Aorta (tissue), 5 donors: Measurements from ENCODE around the gene MFAP4. TPM values are rescaled to one million over a fixed set of nuclear protein-coding genes. Genes with fewer than 3 reads are reported as not detected.

Source experiments
- ATAC-seq: fragments of 200-7000 bp; cut with Tn5 transposase; one replicate; pipeline ENCODE4 v1.9.1; 2022; ENCODE audit warnings: moderate library complexity; ENCODE audit not compliant: low FRiP score
- DNase-seq, 2 donors: peaks; one replicate each; pipeline ENCODE4 v3.0.0-alpha.2; 2020
- H3K27ac ChIP-seq, 2 donors: one replicate each; pipeline ENCODE4 v1.5.1; 2013; ENCODE audit warnings: low read length in 2 of 2, mild to moderate bottlenecking in 2 of 2, moderate library complexity in 2 of 2, control low read depth in 1 of 2, inconsistent platforms in 1 of 2, low read depth in 1 of 2
- H3K27me3 ChIP-seq, 2 donors: one replicate each; pipeline ENCODE4 v1.6.1; 2013; ENCODE audit warnings: control low read depth in 1 of 2, low read length in 1 of 2, mild to moderate bottlenecking in 1 of 2, moderate library complexity in 1 of 2; ENCODE audit not compliant: insufficient read depth in 2 of 2, control insufficient read depth in 1 of 2
- H3K36me3 ChIP-seq, 2 donors: one replicate each; pipeline ENCODE4 v1.6.1; 2013; ENCODE audit warnings: control low read depth in 1 of 2, low read length in 1 of 2, mild to moderate bottlenecking in 1 of 2; ENCODE audit not compliant: insufficient read depth in 2 of 2, control insufficient read depth in 1 of 2
- H3K4me1 ChIP-seq, 2 donors: one replicate each; pipeline ENCODE4 v1.6.1; 2013; ENCODE audit warnings: low read length in 2 of 2, control low read depth in 1 of 2, mild to moderate bottlenecking in 1 of 2, moderate library complexity in 1 of 2; ENCODE audit not compliant: insufficient read depth in 2 of 2, control insufficient read depth in 1 of 2
- H3K4me3 ChIP-seq, 2 donors: one replicate each; pipeline ENCODE4 v1.5.1; 2013; ENCODE audit warnings: low read length in 2 of 2, control low read depth in 1 of 2, mild to moderate bottlenecking in 1 of 2
- H3K9me3 ChIP-seq: one replicate; pipeline ENCODE4 v1.6.1; 2013; ENCODE audit warnings: mild to moderate bottlenecking, low read length; ENCODE audit not compliant: control insufficient read depth
- WGBS, 2 donors: extraction: QIAGEN DNeasy Blood & Tissue Kit; methylation state at CpG; one replicate each; pipeline ENCODE4 v1.1.7; 2013; 5-methylcytosine and 5-hydroxymethylcytosine counted together
- intact Hi-C, 2 donors: fragments of 100-400 bp; cut with DNase I; formaldehyde crosslinking; loops; one replicate each; pipeline versions ENCODE4 v1.14.2 to v1.15.0; 2022
- polyA plus RNA-seq, 2 donors: library from polyadenylated mRNA; stranded (reverse); fragments of 200-250 nt; gene quantifications; one replicate each; pipeline ENCODE4 v1.2.3, GENCODE V29; 2013
- total RNA-seq, 2 donors: library from RNA; stranded (reverse); fragmentation: NEBNext Ultra II Directional; extraction: Animal tissue kit (Norgen Biotek cat#: 25700); gene quantifications; one replicate each; pipeline ENCODE4 v1.2.1, GENCODE V29; 2021
- donor health status: healthy with polysubstance abuse.
- donor health status: Bipolar disorder and iron deficiency.
- donor health status: DM: no; HTN: no; CAD: no.
- donor health status: DM: no; HTN: no; CAD: no.
- donor health status: DM: yes; HTN: yes; CAD: no.

The MFAP4 gene
- total and polyA plus RNA-seq, 4 donors = 271 to 793 (median 444) TPM

DNA sequence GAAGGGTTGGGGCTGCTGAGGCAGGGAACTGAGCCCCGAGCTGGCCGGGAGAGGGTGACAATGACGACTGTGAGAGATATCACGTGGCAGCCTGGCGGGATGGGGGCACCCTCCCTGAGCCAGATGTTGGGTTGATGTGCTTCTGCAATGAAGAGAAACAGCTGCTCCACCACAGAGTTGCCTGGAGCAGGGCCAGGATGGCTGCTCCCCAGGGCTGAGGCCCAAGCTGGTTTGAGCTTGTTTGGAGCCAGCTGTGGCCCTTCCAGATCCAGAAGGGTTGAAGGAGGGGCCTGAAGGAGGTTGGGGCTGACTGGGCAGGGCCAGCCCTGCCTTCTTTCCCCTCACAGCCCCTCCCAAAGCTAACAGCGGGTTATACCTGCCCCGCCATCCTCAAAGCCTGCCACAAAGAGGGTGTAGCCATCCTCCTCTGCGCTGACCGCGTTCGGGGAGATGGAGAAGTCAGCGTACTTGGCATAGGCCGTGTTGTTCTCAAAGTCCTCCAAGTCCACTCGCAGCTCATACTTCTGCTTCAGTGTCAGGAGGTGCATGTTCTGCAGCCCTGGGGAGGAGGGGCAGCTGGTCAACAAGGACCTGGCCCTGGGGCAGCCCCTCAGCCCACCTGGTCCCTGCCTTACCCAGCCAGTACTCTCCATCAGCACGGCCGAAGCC lies 2.1 kb downstream of the MFAP4 start:
- Histone ChIP-seq H3K36me3 (peaks cover 0 to 5% of the 10 kb centered on the region in 2 donors), H3K9me3 (no peaks in the 10 kb centered on the region), H3K27ac (peak overlapping the region; percentile 68 to 79), H3K4me1 (peaks cover 0 to 13% of the 10 kb centered on the region in 2 donors), H3K4me3 (no peak overlapping the region), H3K27me3 (no peaks in the 10 kb centered on the region)
- 2 to 5% methylated on average over 16 of the region's 16 CpGs for WGBS, 2 donors
- peak; percentile 76 for ATAC-seq
- DNase-seq = peak; percentile 91
- intact Hi-C loops = no loop called here

- intact Hi-C loops = no loop called here
- ATAC-seq (no peak), DNase-seq (peak in 1 of 2 donors; percentile 72)
Observed at GRCh38 chr17:19383681-19384470, 3.1 kb downstream of the MFAP4 start.

DNA sequence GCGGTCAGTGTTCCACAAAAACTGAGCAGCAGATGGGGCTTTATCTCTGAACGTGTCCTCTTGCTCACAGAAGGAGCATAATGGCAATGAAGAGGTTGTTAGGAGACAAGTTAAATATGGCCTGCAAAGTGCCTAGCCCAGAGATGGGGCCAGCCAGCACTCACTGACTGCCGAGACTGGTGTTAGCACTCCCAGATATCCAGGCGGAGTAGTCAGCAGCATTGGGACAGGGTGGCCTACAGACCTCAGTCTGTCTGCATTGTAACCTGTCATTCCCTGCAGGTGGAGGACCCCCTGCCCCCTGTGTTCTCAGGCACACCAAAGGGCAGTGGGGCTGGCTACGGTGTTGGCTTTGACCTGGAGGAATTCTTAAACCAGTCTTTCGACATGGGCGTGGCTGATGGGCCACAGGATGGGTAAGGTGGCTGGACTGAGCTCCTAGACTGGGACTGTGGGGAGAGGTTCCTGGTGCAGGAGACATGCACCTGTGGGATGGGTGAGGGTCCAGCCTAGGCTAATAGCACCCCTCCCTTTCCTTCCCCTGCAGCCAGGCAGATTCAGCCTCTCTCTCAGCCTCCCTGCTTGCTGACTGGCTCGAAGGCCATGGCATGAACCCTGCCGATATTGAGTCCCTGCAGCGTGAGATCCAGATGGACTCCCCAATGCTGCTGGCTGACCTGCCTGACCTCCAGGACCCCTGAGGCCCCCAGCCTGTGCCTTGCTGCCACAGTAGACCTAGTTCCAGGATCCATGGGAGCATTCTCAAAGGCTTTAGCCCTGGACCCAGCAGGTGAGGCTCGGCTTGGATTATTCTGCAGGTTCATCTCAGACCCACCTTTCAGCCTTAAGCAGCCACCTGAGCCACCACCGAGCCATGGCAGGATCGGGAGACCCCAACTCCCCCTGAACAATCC lies 4.2 kb downstream of the MFAP4 start:
- Histone ChIP-seq H3K4me1 (peaks cover 0 to 8% of the 10 kb centered on the region in 2 donors), H3K4me3 (no peak overlapping the region), H3K27ac (no peak overlapping the region), H3K27me3 (no peaks in the 10 kb centered on the region), H3K9me3 (no peaks in the 10 kb centered on the region), H3K36me3 (peaks cover 0 to 5% of the 10 kb centered on the region in 2 donors)
- WGBS, 2 donors = 58 to 60% methylated on average over 13 of the region's 13 CpGs
- intact Hi-C loops = no loop called here
- ATAC-seq (no peak), DNase-seq (peak in 1 of 2 donors; percentile 67)

More at GRCh38 chr17:19383681-19384470, 3.1 kb downstream of the MFAP4 start:
- H3K27me3 ChIP-seq = no peaks in the 10 kb centered on the region
- H3K4me1 ChIP-seq = peaks cover 0 to 13% of the 10 kb centered on the region in 2 donors
- H3K36me3 ChIP-seq = peaks cover 0 to 5% of the 10 kb centered on the region in 2 donors
- no peaks in the 10 kb centered on the region for H3K9me3 ChIP-seq
- WGBS, 2 donors = 18 to 27% methylated on average over 6 of the region's 6 CpGs
- H3K27ac ChIP-seq = peak overlapping the region in 1 of 2 donors; percentile 68
- H3K4me3 ChIP-seq = no peak overlapping the region

DNA sequence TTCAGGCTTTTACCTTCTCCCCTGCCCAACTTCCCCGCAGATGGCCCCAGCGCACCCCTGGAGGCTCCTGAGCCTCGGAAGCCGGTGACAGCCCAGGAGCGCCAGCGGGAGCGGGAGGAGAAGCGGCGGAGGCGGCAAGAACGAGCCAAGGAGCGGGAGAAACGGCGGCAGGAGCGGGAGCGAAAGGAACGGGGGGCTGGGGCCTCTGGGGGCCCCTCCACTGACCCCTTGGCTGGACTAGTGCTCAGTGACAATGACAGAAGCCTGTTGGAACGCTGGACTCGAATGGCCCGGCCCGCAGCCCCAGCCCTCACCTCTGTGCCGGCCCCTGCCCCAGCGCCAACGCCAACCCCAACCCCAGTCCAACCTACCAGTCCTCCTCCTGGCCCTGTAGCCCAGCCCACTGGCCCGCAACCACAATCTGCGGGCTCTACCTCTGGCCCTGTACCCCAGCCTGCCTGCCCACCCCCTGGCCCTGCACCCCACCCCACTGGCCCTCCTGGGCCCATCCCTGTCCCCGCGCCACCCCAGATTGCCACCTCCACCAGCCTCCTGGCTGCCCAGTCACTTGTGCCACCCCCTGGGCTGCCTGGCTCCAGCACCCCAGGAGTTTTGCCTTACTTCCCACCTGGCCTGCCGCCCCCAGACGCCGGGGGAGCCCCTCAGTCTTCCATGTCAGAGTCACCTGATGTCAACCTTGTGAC lies 5.1 kb downstream of the MFAP4 start:
- no peak for ATAC-seq

DNA sequence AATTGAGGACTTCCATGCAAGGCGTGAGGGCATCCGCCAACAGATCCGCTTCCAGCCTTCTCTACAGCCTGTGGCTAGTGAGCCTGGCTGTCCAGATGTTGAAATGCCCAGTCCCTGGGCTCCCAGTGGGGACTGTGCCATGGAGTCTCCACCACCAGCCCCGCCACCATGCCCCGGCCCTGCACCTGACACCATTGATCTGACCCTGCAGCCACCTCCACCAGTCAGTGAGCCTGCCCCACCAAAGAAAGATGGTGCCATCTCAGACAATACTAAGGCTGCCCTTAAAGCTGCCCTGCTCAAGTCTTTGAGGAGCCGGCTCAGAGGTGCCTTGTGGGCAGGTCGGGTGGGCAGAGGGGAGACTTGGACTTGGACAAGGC lies 5.6 kb downstream of the MFAP4 start:
- Histone ChIP-seq H3K4me3 (no peak overlapping the region), H3K36me3 (peaks cover 0 to 5% of the 10 kb centered on the region in 2 donors), H3K27me3 (no peaks in the 10 kb centered on the region), H3K4me1 (peaks cover 0 to 8% of the 10 kb centered on the region in 2 donors), H3K27ac (no peak overlapping the region), H3K9me3 (no peaks in the 10 kb centered on the region)
- ATAC-seq = no peak
- DNase-seq = peak in 1 of 2 donors; percentile 43
- WGBS, 2 donors = 87 to 91% methylated on average over 7 of the region's 7 CpGs
- intact Hi-C loops = no loop called here

More for the DNA sequence above, 5.1 kb downstream of the MFAP4 start:
- intact Hi-C loops = no loop called here
- no peaks in the 10 kb centered on the region for H3K27me3 ChIP-seq
- WGBS, 2 donors = 85 to 86% methylated on average over 31 of the region's 31 CpGs
- H3K36me3 ChIP-seq = peaks cover 0 to 5% of the 10 kb centered on the region in 2 donors
- no peak overlapping the region for H3K4me3 ChIP-seq
- no peaks in the 10 kb centered on the region for H3K9me3 ChIP-seq
- peak in 1 of 2 donors; percentile 68 for DNase-seq
- peaks cover 0 to 8% of the 10 kb centered on the region in 2 donors for H3K4me1 ChIP-seq
- H3K27ac ChIP-seq = no peak overlapping the region

GRCh38 chr17:19380481-19381301 lies 6.3 kb downstream of the MFAP4 start:
- Histone ChIP-seq H3K36me3 (peaks cover 0 to 5% of the 10 kb centered on the region in 2 donors), H3K4me1 (peaks cover 0 to 8% of the 10 kb centered on the region in 2 donors), H3K27me3 (no peaks in the 10 kb centered on the region), H3K27ac (no peak overlapping the region), H3K4me3 (no peak overlapping the region), H3K9me3 (no peaks in the 10 kb centered on the region)
- intact Hi-C loops = no loop called here
- DNase-seq (peak in 1 of 2 donors; percentile 59), ATAC-seq (no peak)
- 85% methylated on average over 29 of the region's 29 CpGs for WGBS, 2 donors

DNA sequence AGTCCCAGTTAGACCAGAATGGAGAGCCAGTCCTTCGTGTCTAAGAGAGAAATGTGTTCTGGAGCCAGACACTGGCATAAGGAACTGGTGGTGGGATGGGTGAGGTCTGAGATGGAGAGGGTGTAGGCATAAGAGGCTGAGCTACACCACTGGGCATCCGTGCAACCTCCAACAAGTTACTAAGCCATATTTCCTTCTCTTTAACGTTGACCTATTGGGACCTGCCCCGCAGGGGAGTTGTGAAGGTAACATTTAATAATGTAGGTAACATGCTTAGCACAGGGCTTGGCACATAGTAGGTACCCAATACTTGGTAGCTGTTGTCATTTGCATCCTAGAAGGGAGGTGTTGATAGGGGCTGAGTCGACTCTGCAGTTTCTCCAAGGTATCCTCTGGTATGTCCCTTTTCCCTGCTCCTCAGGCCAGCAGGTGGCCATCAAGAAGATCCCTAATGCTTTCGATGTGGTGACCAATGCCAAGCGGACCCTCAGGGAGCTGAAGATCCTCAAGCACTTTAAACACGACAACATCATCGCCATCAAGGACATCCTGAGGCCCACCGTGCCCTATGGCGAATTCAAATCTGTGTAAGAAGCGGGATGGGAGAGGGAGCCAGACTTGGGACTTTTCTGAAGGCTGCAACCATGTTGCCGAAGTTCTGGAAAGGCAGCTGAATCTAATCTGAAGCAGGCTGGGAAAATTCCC lies 7.5 kb downstream of the MFAP4 start:
- H3K36me3 ChIP-seq = peaks cover 0 to 5% of the 10 kb centered on the region in 2 donors
- DNase-seq = peak in 1 of 2 donors; percentile 56
- ATAC-seq = no peak

More for the DNA sequence above, 7.5 kb downstream of the MFAP4 start:
- no peaks in the 10 kb centered on the region for H3K9me3 ChIP-seq
- 64 to 66% methylated on average over 13 of the region's 13 CpGs for WGBS, 2 donors
- peaks cover 0 to 3% of the 10 kb centered on the region in 2 donors for H3K4me1 ChIP-seq
- peak overlapping the region in 1 of 2 donors; percentile 43 for H3K27ac ChIP-seq
- intact Hi-C loops = loop anchor here in 1 of 2 donors (5.0 kb wide), 1 partner anchor 68 kb away; no protein-coding TSS in a partner anchor
- H3K4me3 ChIP-seq = peak overlapping the region in 1 of 2 donors; percentile 75
- no peaks in the 10 kb centered on the region for H3K27me3 ChIP-seq
